PC-3 (cell line): Measurements from ENCODE around the gene CCDC91.

Experiments
- EZH2 ChIP-seq: fragments of 300-600 bp; sonication (generic); IDR thresholded peaks from one replicate; pipeline ENCODE4 v1.6.1; 2017; ENCODE audit warnings: antibody characterized with exemption, mild to moderate bottlenecking, low read length; ENCODE audit not compliant: unreplicated experiment
- TF ChIP-seq, protein P1 (sequence below): fragments of 300-600 bp; sonication (generic); conservative IDR thresholded peaks from 2 replicates; pipeline ENCODE4 v1.5.1; 2017; ENCODE audit warnings: antibody characterized with exemption, low read depth, mild to moderate bottlenecking, low read length

- TF ChIP-seq, protein P1, sequence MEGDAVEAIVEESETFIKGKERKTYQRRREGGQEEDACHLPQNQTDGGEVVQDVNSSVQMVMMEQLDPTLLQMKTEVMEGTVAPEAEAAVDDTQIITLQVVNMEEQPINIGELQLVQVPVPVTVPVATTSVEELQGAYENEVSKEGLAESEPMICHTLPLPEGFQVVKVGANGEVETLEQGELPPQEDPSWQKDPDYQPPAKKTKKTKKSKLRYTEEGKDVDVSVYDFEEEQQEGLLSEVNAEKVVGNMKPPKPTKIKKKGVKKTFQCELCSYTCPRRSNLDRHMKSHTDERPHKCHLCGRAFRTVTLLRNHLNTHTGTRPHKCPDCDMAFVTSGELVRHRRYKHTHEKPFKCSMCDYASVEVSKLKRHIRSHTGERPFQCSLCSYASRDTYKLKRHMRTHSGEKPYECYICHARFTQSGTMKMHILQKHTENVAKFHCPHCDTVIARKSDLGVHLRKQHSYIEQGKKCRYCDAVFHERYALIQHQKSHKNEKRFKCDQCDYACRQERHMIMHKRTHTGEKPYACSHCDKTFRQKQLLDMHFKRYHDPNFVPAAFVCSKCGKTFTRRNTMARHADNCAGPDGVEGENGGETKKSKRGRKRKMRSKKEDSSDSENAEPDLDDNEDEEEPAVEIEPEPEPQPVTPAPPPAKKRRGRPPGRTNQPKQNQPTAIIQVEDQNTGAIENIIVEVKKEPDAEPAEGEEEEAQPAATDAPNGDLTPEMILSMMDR = no peak
- TF ChIP-seq EZH2 = no peak
Observed at GRCh38 chr12:28144532-28144931, 45.7 kb upstream of the CCDC91 start.
